Measurements from ENCODE around the gene CCDC148. TPM values are rescaled to one million over a fixed set of nuclear protein-coding genes. Genes with fewer than 3 reads are reported as not detected.

CCDC148 gene
- total and polyA plus RNA-seq, 8 donors: 0.64 to 6.0 (median 3.5) TPM

DNA sequence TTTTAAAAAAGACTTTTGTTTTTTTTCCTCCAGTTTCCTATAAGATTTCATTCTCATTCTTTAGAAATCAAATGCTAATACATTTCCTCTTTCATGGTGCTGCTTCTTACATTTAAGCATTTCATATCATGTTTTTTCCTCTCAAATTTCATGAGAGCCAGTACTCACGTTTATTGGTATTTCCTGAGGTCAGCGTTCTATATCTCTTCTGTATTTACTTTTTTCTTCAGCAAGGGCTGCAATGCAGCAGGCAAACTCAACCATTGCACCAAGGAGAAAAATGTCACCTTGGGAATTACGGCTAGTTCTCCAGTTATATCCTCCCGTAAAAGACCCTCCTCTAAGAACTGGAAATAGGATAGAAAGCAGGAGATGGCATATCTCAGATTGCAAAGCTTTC is 322.5 kb downstream of the CCDC148 start:
- intact Hi-C loops (cut with DNase I): no loop called here

DNA sequence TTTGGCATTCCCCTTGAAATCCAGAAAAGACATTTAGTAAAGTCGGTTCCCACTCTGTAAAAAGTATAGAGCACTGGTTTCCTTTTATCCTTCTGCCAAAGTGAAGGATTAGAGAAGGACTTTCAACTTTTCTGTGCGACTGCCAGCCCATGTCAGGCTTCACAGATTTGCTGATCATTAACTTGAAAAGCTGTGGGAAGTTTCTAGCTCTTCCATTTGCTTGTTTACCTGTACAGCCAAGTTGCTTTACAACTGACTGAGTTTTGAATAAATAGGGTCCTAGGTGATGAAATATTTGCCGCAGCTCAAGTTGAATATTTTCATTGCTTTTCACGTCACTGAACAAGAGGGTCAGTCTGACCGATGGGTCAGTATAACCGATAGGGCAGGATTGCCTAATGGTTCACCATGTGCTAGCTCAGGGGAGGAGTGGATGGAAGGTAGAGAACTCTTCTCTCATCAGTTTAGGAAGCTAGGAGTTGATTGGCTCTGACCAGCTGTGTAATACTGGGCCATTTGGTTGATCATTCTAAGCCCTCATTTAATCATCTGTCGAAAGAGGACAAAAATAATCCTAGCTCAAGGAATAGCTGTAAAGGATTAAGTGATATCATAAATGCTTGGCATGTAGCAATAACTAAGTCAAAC is 324.5 kb downstream of the CCDC148 start:
- DNase-seq: no peak
- peak; percentile 44 for ATAC-seq
- Histone ChIP-seq H3K9me3 (no peaks in the 10 kb centered on the region), H3K27ac (no peak overlapping the region), H3K4me1 (no peaks in the 10 kb centered on the region), H3K27me3 (no peaks in the 10 kb centered on the region), H3K4me3 (no peak overlapping the region), H3K36me3 (no peaks in the 10 kb centered on the region)
- TF ChIP-seq, protein P1, sequence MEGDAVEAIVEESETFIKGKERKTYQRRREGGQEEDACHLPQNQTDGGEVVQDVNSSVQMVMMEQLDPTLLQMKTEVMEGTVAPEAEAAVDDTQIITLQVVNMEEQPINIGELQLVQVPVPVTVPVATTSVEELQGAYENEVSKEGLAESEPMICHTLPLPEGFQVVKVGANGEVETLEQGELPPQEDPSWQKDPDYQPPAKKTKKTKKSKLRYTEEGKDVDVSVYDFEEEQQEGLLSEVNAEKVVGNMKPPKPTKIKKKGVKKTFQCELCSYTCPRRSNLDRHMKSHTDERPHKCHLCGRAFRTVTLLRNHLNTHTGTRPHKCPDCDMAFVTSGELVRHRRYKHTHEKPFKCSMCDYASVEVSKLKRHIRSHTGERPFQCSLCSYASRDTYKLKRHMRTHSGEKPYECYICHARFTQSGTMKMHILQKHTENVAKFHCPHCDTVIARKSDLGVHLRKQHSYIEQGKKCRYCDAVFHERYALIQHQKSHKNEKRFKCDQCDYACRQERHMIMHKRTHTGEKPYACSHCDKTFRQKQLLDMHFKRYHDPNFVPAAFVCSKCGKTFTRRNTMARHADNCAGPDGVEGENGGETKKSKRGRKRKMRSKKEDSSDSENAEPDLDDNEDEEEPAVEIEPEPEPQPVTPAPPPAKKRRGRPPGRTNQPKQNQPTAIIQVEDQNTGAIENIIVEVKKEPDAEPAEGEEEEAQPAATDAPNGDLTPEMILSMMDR (IDR thresholded peaks at IDR 0.05): no peak
- intact Hi-C loops (cut with DNase I): no loop called here

More for the DNA sequence above, 322.5 kb downstream of the CCDC148 start:
- no peaks in the 10 kb centered on the region for H3K4me1 ChIP-seq
- H3K27me3 ChIP-seq: no peaks in the 10 kb centered on the region
- H3K27ac ChIP-seq: no peak overlapping the region
- H3K4me3 ChIP-seq: no peak overlapping the region
- DNase-seq (no peak), ATAC-seq (no peak)
- no peaks in the 10 kb centered on the region for H3K36me3 ChIP-seq
- TF ChIP-seq, protein P1 (IDR thresholded peaks at IDR 0.05): no peak
- no peaks in the 10 kb centered on the region for H3K9me3 ChIP-seq

DNA sequence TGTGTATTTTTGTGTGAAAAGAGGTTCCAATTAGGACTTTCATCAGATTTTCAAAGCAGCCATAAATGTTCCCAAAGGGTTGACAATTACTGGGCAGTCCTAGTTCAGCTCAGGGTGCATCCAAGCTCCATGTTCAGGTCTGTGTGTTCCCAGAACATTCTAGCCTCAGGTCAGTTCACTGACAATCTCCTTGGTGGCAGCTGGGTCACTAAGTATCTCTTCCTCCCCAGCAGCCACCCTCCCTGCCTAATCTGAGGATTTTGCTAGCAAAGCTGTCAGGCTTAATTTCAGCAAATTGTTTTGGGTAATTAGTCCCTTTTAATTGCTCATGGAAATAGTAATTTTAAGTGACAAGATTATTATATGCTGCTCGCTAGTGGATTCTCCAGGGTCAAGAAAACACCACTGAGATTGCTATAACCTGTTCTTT is 325.1 kb downstream of the CCDC148 start:
- no peak for DNase-seq
- peak; percentile 19 for ATAC-seq
- intact Hi-C loops (cut with DNase I): no loop called here
- H3K9me3 ChIP-seq: no peaks in the 10 kb centered on the region
- H3K4me3 ChIP-seq: no peak overlapping the region
- no peaks in the 10 kb centered on the region for H3K27me3 ChIP-seq
- H3K27ac ChIP-seq: no peak overlapping the region
- no peaks in the 10 kb centered on the region for H3K4me1 ChIP-seq
- no peaks in the 10 kb centered on the region for H3K36me3 ChIP-seq
- TF ChIP-seq, protein P1 (IDR thresholded peaks at IDR 0.05): no peak

DNA sequence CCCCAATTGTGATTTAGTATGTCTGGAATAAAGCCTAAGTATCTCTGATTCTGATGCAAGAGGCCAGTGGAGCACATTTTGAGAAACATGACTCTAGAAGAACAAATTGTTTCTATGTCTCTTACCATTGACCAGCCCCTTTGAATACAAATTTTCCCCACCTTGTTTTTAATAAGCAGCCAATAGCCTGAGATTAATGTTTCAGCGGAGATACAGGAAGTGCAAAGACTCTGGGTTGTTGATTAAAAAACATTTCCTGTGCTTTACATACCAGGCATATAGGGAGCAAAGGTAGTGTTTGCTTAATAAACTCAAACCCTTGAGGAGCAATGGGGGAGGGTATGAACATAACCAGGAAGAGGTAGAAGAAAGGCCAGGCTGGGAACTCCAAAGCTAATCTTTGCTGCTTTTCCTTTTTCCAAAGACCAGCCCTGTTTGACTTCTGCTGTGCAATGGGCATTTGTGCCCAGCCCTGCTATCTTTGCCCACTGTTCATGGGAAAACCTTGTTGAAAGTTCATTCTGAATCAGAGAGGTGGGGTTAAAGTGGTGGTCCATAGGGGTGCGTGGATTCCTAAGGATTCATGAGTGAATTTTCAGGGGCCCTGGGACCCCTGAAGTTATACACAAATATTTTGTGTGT is 325.6 kb downstream of the CCDC148 start:
- DNase-seq (peak in 1 of 4 donors; percentile 24), ATAC-seq (peak; percentile 63)
- TF ChIP-seq, protein P1 (IDR thresholded peaks at IDR 0.05): no peak
- H3K4me1 ChIP-seq: no peaks in the 10 kb centered on the region
- no peak overlapping the region for H3K4me3 ChIP-seq
- no peaks in the 10 kb centered on the region for H3K36me3 ChIP-seq
- H3K9me3 ChIP-seq: no peaks in the 10 kb centered on the region
- no peaks in the 10 kb centered on the region for H3K27me3 ChIP-seq
- intact Hi-C loops (cut with DNase I): no loop called here
- no peak overlapping the region for H3K27ac ChIP-seq

DNA sequence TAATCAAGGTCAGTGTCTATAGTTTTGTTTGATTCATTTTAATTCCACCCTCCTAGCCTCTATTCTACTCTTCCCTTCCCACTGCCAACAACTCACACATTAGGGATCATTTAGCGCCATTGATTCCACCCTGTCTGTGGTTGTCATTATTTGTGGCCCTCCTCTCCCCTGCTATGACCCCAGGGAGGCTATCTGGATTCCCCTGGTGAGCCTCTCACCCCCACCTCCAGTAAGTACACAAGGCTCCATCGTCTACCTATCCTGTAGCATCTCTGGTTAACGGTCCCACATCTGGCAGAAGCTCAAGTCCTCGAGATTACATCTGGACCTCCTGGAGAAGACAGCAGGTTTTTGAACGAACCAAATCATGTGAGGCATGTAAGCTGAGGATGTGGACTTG is 327.5 kb downstream of the CCDC148 start:
- ATAC-seq (no peak), DNase-seq (no peak)
- H3K27me3 ChIP-seq: no peaks in the 10 kb centered on the region
- H3K4me3 ChIP-seq: no peak overlapping the region
- H3K9me3 ChIP-seq: no peaks in the 10 kb centered on the region
- H3K27ac ChIP-seq: no peak overlapping the region
- TF ChIP-seq, protein P1 (IDR thresholded peaks at IDR 0.05): no peak
- H3K36me3 ChIP-seq: no peaks in the 10 kb centered on the region
- no peaks in the 10 kb centered on the region for H3K4me1 ChIP-seq
- intact Hi-C loops (cut with DNase I): no loop called here
